ENCODE measurements around the gene EFHD1. TPM values are rescaled to one million over a fixed set of nuclear protein-coding genes. Genes with fewer than 3 reads are reported as not detected.
"Not testable (repeated sequence)": the region's sequence is repeated elsewhere in the genome, so short reads cannot be mapped to it uniquely, and the experiment has no call there.

EFHD1 gene
- total and polyA plus RNA-seq, 2 donors (not counting 1 experiment from before 2014, with no cell fraction given), result not detected

- Histone ChIP-seq H3K4me2 (replicated peaks; ENCODE audit: low read depth, low read length, poor library complexity, severe bottlenecking) (no peak overlapping the region), H4K20me1 (ENCODE audit: control insufficient read depth, insufficient read depth, low read length, poor library complexity, severe bottlenecking) (no peaks in the 10 kb centered on the region), H3K4me1 (ENCODE audit: control insufficient read depth in 2 of 2, insufficient read depth in 2 of 2, low read length in 2 of 2) (no peaks in the 10 kb centered on the region), H3K9me3 (ENCODE audit: control extremely low read depth in 1 of 3, control insufficient read depth in 2 of 3, insufficient read depth in 1 of 3, low read length in 2 of 3) (peaks cover 0 to 14% (median 0%) of the 10 kb centered on the region in 3 donors), H3K36me3 (replicated peaks in 1 of 2; ENCODE audit: control extremely low read depth in 1 of 2, control insufficient read depth in 1 of 2, extremely low read depth in 1 of 2, insufficient read depth in 2 of 2, low read length in 1 of 2) (no peaks in the 10 kb centered on the region), H3K27me3 (replicated peaks in 1 of 4; ENCODE audit: control extremely low read depth in 1 of 4, control insufficient read depth in 3 of 4, insufficient read depth in 4 of 4, low read length in 3 of 4) (no peaks in the 10 kb centered on the region), H3K9ac (ENCODE audit: low read length) (no peak overlapping the region), H3K27ac (ENCODE audit: low read length in 2 of 2) (no peak overlapping the region), H2AFZ (ENCODE audit: insufficient read depth, low read depth, low read length, poor library complexity, severe bottlenecking) (peak overlapping the region; percentile 40), H3K79me2 (ENCODE audit: control insufficient read depth, insufficient read depth, low read length) (no peaks in the 10 kb centered on the region), H3K4me3 (ENCODE audit: control extremely low read depth in 1 of 5, extremely low read depth in 1 of 5, insufficient read depth in 1 of 5, low read depth in 2 of 5, low read length in 4 of 5) (no peak overlapping the region)
- intact Hi-C loops (cut with micrococcal nuclease), result no loop called here
- TF ChIP-seq EZH2 (IDR thresholded peaks at IDR 0.05; ENCODE audit: borderline replicate concordance, insufficient read depth, low read depth, low read length, poor library complexity, severe bottlenecking), result no peak
- TF ChIP-seq, protein P1, sequence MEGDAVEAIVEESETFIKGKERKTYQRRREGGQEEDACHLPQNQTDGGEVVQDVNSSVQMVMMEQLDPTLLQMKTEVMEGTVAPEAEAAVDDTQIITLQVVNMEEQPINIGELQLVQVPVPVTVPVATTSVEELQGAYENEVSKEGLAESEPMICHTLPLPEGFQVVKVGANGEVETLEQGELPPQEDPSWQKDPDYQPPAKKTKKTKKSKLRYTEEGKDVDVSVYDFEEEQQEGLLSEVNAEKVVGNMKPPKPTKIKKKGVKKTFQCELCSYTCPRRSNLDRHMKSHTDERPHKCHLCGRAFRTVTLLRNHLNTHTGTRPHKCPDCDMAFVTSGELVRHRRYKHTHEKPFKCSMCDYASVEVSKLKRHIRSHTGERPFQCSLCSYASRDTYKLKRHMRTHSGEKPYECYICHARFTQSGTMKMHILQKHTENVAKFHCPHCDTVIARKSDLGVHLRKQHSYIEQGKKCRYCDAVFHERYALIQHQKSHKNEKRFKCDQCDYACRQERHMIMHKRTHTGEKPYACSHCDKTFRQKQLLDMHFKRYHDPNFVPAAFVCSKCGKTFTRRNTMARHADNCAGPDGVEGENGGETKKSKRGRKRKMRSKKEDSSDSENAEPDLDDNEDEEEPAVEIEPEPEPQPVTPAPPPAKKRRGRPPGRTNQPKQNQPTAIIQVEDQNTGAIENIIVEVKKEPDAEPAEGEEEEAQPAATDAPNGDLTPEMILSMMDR (IDR thresholded peaks at IDR 0.05), result no peak
- DNase-seq (no peak), ATAC-seq (ENCODE audit: low read depth) (no peak)
- ChIA-PET CTCF (no interaction called here), POLR2A (no interaction called here)
- 67% methylated on average over 3 of the region's 3 CpGs for WGBS (ENCODE audit: insufficient coverage)
- Mint-ChIP-seq H3K4me1 (no peaks in the 10 kb centered on the region), H3K27ac (no peak overlapping the region), H3K27me3 (no peaks in the 10 kb centered on the region), H3K9me3 (ENCODE audit: insufficient read depth) (no peaks in the 10 kb centered on the region), H3K4me3 (no peak overlapping the region)
Measured at GRCh38 chr2:232689152-232689910, 55.9 kb downstream of the EFHD1 start.

- H3K27me3 Mint-ChIP-seq; H3K9ac ChIP-seq (ENCODE audit: low read length); ATAC-seq (ENCODE audit: low read depth); H2AFZ ChIP-seq (ENCODE audit: insufficient read depth, low read depth, low read length, poor library complexity, severe bottlenecking); CTCF ChIA-PET; DNase-seq; H3K4me2 ChIP-seq (replicated peaks; ENCODE audit: low read depth, low read length, poor library complexity, severe bottlenecking); H3K27ac Mint-ChIP-seq; H3K4me1 Mint-ChIP-seq; H3K27me3 ChIP-seq (replicated peaks in 1 of 4; ENCODE audit: control extremely low read depth in 1 of 4, control insufficient read depth in 3 of 4, insufficient read depth in 4 of 4, low read length in 3 of 4); H3K4me1 ChIP-seq (ENCODE audit: control insufficient read depth in 2 of 2, insufficient read depth in 2 of 2, low read length in 2 of 2); H3K36me3 ChIP-seq (replicated peaks in 1 of 2; ENCODE audit: control extremely low read depth in 1 of 2, control insufficient read depth in 1 of 2, extremely low read depth in 1 of 2, insufficient read depth in 2 of 2, low read length in 1 of 2); H4K20me1 ChIP-seq (ENCODE audit: control insufficient read depth, insufficient read depth, low read length, poor library complexity, severe bottlenecking); H3K27ac ChIP-seq (ENCODE audit: low read length in 2 of 2); H3K79me2 ChIP-seq (ENCODE audit: control insufficient read depth, insufficient read depth, low read length); intact Hi-C loops (cut with micrococcal nuclease); H3K4me3 Mint-ChIP-seq; H3K9me3 Mint-ChIP-seq (ENCODE audit: insufficient read depth); H3K4me3 ChIP-seq (ENCODE audit: control extremely low read depth in 1 of 5, extremely low read depth in 1 of 5, insufficient read depth in 1 of 5, low read depth in 2 of 5, low read length in 4 of 5); POLR2A ChIA-PET: not testable (repeated sequence)
- WGBS (ENCODE audit: insufficient coverage), result 95% methylated on average over 8 of the region's 13 CpGs
- peaks cover 0 to 21% (median 0%) of the 10 kb centered on the region in 3 donors for H3K9me3 ChIP-seq (ENCODE audit: control extremely low read depth in 1 of 3, control insufficient read depth in 2 of 3, insufficient read depth in 1 of 3, low read length in 2 of 3)
Measured at GRCh38 chr2:232691117-232691516, 57.7 kb downstream of the EFHD1 start.
